HCT116 (cell line): ENCODE data around the gene MARCHF2.

ENCODE experiments used
- ELF1 ChIP-seq: IDR thresholded peaks from 2 replicates; pipeline ENCODE4 v1.6.1; 2012; ENCODE audit warnings: low read depth, borderline replicate concordance
- EZH2 ChIP-seq: fragments of 200-600 bp; sonication (generic); IDR thresholded peaks from 2 replicates; pipeline ENCODE4 v1.6.1; 2017; ENCODE audit warnings: antibody characterized with exemption, mixed run types
- FOSL1 ChIP-seq: IDR thresholded peaks from 2 replicates; pipeline ENCODE4 v1.6.1; 2012; ENCODE audit warnings: low read depth
- POLR2A ChIP-seq: IDR thresholded peaks from 2 replicates; pipeline ENCODE4 v1.7.0; 2011; ENCODE audit warnings: borderline replicate concordance; ENCODE audit not compliant: insufficient read depth, insufficient read length; ENCODE audit errors: extremely low read depth
- POLR2AphosphoS5 ChIP-seq: IDR thresholded peaks from 2 replicates; pipeline ENCODE4 v1.6.1; 2011; ENCODE audit warnings: mild to moderate bottlenecking, low read depth, low read length, moderate library complexity
- ZNF274 ChIP-seq: fragments of 200-500 bp; sonication (Bioruptor generic); IDR thresholded peaks from 2 replicates; pipeline ENCODE4 v1.6.1; 2014; ENCODE audit warnings: mild to moderate bottlenecking, low read depth, low read length, inconsistent platforms
- TF ChIP-seq, protein P1 (sequence below), 3 experiments: fragments of 200-600 bp in 1 of 3; sonication (generic) in 1 of 3; IDR thresholded peaks in 2 of 3; conservative IDR thresholded peaks in 1 of 3; 2 replicates each; pipeline ENCODE4 v1.5.1; 2012 to 2017; ENCODE audit warnings: low read depth in 2 of 3, low read length in 2 of 3, antibody characterized with exemption in 1 of 3, borderline replicate concordance in 1 of 3, control low read depth in 1 of 3, mild to moderate bottlenecking in 1 of 3, mixed read lengths in 1 of 3, mixed run types in 1 of 3, moderate library complexity in 1 of 3; ENCODE audit not compliant: insufficient read depth in 1 of 3
- TF ChIP-seq, protein P2 (sequence below): IDR thresholded peaks from 2 replicates; pipeline ENCODE4 v1.6.1; 2012; ENCODE audit warnings: low read depth

DNA sequence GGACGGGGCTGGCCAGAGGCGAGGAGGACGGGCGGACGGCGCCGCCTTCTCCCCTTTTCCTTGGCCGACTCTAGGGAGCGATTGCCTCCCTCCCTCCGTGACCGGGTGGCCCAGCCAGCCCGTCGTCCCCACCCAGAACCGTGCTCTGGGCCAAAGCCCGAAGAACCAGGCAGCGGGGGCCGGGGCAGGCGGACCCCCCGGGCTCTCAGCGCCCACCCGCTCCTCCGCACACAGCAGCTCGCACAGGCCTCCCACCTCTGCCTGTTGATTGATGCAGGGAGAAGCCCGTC is 9.3 kb upstream of the MARCHF2 start:
- TF ChIP-seq, protein P1, sequence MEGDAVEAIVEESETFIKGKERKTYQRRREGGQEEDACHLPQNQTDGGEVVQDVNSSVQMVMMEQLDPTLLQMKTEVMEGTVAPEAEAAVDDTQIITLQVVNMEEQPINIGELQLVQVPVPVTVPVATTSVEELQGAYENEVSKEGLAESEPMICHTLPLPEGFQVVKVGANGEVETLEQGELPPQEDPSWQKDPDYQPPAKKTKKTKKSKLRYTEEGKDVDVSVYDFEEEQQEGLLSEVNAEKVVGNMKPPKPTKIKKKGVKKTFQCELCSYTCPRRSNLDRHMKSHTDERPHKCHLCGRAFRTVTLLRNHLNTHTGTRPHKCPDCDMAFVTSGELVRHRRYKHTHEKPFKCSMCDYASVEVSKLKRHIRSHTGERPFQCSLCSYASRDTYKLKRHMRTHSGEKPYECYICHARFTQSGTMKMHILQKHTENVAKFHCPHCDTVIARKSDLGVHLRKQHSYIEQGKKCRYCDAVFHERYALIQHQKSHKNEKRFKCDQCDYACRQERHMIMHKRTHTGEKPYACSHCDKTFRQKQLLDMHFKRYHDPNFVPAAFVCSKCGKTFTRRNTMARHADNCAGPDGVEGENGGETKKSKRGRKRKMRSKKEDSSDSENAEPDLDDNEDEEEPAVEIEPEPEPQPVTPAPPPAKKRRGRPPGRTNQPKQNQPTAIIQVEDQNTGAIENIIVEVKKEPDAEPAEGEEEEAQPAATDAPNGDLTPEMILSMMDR (IDR thresholded peaks at IDR 0.05 in 2 of 3, conservative IDR thresholded peaks at IDR 0.05 in 1 of 3; ENCODE audit: borderline replicate concordance in 1 of 3, insufficient read depth in 1 of 3, low read depth in 2 of 3, low read length in 2 of 3): no peak
- TF ChIP-seq, protein P2, sequence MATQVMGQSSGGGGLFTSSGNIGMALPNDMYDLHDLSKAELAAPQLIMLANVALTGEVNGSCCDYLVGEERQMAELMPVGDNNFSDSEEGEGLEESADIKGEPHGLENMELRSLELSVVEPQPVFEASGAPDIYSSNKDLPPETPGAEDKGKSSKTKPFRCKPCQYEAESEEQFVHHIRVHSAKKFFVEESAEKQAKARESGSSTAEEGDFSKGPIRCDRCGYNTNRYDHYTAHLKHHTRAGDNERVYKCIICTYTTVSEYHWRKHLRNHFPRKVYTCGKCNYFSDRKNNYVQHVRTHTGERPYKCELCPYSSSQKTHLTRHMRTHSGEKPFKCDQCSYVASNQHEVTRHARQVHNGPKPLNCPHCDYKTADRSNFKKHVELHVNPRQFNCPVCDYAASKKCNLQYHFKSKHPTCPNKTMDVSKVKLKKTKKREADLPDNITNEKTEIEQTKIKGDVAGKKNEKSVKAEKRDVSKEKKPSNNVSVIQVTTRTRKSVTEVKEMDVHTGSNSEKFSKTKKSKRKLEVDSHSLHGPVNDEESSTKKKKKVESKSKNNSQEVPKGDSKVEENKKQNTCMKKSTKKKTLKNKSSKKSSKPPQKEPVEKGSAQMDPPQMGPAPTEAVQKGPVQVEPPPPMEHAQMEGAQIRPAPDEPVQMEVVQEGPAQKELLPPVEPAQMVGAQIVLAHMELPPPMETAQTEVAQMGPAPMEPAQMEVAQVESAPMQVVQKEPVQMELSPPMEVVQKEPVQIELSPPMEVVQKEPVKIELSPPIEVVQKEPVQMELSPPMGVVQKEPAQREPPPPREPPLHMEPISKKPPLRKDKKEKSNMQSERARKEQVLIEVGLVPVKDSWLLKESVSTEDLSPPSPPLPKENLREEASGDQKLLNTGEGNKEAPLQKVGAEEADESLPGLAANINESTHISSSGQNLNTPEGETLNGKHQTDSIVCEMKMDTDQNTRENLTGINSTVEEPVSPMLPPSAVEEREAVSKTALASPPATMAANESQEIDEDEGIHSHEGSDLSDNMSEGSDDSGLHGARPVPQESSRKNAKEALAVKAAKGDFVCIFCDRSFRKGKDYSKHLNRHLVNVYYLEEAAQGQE: no peak
- TF ChIP-seq ELF1 (no peak), POLR2AphosphoS5 (no peak), POLR2A (no peak), FOSL1 (no peak), EZH2 (no peak), ZNF274 (no peak)
